HL-60 (cell line): Measurements from ENCODE around the gene IKBKE.

ENCODE experiments used
- POLR2AphosphoS5 ChIP-seq: IDR thresholded peaks from 2 replicates; pipeline ENCODE4 v1.6.1; 2012; ENCODE audit warnings: low read depth
- TF ChIP-seq, protein P1 (sequence below): IDR thresholded peaks from 2 replicates; pipeline ENCODE4 v1.6.1; 2012; ENCODE audit warnings: low read depth; ENCODE audit not compliant: insufficient replicate concordance
- TF ChIP-seq, protein P2 (sequence below): IDR thresholded peaks from one replicate; pipeline ENCODE4 v1.5.1; 2011; ENCODE audit warnings: low read length, control low read depth, inconsistent platforms; ENCODE audit not compliant: insufficient read depth

DNA sequence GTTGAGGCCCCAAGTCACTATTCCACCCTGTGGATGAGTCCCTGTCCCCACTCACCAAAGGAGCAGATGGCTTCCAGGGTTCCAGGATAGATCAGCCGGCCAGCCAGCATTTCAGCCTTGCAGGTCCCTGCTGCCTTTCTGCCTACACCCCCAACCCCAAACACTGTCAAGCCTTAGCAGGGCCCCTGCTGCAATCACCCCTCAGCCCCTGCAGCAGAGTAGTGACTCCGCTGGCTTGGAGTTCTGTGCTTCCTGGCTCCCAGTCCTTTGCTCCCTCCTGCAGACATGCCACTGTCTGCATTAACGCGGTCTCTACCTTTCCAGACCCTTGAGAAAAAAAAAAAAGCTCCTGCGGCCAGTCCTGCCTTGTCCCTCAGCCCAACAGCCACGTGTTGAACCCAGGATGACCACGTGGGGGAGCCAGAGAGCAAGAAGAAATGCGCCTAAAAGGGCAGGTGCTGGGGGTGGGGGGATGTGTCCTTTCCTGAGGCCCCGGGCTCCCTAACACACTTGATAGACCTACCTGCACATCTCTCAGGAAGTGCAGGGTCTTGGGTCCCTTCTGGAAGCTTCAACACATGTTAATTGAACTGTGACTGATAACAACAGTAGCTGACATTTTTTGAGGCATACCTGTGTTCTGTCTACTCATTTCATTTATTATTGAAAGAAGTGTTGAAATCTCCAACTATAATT, 74.4 kb downstream of the IKBKE start:
- no peak for TF ChIP-seq POLR2AphosphoS5
- TF ChIP-seq, protein P1, sequence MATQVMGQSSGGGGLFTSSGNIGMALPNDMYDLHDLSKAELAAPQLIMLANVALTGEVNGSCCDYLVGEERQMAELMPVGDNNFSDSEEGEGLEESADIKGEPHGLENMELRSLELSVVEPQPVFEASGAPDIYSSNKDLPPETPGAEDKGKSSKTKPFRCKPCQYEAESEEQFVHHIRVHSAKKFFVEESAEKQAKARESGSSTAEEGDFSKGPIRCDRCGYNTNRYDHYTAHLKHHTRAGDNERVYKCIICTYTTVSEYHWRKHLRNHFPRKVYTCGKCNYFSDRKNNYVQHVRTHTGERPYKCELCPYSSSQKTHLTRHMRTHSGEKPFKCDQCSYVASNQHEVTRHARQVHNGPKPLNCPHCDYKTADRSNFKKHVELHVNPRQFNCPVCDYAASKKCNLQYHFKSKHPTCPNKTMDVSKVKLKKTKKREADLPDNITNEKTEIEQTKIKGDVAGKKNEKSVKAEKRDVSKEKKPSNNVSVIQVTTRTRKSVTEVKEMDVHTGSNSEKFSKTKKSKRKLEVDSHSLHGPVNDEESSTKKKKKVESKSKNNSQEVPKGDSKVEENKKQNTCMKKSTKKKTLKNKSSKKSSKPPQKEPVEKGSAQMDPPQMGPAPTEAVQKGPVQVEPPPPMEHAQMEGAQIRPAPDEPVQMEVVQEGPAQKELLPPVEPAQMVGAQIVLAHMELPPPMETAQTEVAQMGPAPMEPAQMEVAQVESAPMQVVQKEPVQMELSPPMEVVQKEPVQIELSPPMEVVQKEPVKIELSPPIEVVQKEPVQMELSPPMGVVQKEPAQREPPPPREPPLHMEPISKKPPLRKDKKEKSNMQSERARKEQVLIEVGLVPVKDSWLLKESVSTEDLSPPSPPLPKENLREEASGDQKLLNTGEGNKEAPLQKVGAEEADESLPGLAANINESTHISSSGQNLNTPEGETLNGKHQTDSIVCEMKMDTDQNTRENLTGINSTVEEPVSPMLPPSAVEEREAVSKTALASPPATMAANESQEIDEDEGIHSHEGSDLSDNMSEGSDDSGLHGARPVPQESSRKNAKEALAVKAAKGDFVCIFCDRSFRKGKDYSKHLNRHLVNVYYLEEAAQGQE, result no peak
- TF ChIP-seq, protein P2, sequence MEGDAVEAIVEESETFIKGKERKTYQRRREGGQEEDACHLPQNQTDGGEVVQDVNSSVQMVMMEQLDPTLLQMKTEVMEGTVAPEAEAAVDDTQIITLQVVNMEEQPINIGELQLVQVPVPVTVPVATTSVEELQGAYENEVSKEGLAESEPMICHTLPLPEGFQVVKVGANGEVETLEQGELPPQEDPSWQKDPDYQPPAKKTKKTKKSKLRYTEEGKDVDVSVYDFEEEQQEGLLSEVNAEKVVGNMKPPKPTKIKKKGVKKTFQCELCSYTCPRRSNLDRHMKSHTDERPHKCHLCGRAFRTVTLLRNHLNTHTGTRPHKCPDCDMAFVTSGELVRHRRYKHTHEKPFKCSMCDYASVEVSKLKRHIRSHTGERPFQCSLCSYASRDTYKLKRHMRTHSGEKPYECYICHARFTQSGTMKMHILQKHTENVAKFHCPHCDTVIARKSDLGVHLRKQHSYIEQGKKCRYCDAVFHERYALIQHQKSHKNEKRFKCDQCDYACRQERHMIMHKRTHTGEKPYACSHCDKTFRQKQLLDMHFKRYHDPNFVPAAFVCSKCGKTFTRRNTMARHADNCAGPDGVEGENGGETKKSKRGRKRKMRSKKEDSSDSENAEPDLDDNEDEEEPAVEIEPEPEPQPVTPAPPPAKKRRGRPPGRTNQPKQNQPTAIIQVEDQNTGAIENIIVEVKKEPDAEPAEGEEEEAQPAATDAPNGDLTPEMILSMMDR, result peak; percentile 70
